GM20000 (cell line): Measurements from ENCODE around the gene CCBE1.

Experiments used
- DNase-seq: peaks from one replicate; pipeline ENCODE4 v3.0.0; 2012; ENCODE audit warnings: low spot score
- CTCF ChIP-seq: IDR thresholded peaks from 2 replicates; pipeline ENCODE4 v1.5.1; 2012; ENCODE audit warnings: mild to moderate bottlenecking, control low read depth; ENCODE audit errors: extremely low read depth, missing control alignments

Gene CCBE1

GRCh38 chr18:59429608-59430007 lies 267.6 kb downstream of the CCBE1 start:
- no peak for TF ChIP-seq CTCF
- no peak for DNase-seq

- no peak for DNase-seq
- TF ChIP-seq CTCF: no peak
Measured at GRCh38 chr18:59428018-59428417, 269.2 kb downstream of the CCBE1 start.

- no peak for TF ChIP-seq CTCF
- no peak for DNase-seq
Measured at GRCh38 chr18:59426855-59427254, 270.4 kb downstream of the CCBE1 start.

- DNase-seq: no peak
- no peak for TF ChIP-seq CTCF
Measured at GRCh38 chr18:59423259-59423658, 274.0 kb downstream of the CCBE1 start.

- no peak for DNase-seq
- no peak for TF ChIP-seq CTCF
Measured at GRCh38 chr18:59420244-59420643, 277.0 kb downstream of the CCBE1 start.

GRCh38 chr18:59419386-59419785 lies 277.8 kb downstream of the CCBE1 start:
- no peak for TF ChIP-seq CTCF
- DNase-seq: no peak

- no peak for TF ChIP-seq CTCF
- DNase-seq: no peak
Measured at GRCh38 chr18:59416818-59417217, 280.4 kb downstream of the CCBE1 start.
